NCI-H2227 treated with DMSO at 0.1 percent for 48 hours (cell line): ENCODE results near the gene CSNK1E.
"Not testable (repeated sequence)": the region's sequence is repeated elsewhere in the genome, so short reads cannot be mapped to it uniquely, and the experiment has no call there.

Experiments
- DNase-seq: peaks from one replicate; lab custom pipeline; 2025; lab: John Stamatoyannopoulos, UW

The CSNK1E gene

DNA sequence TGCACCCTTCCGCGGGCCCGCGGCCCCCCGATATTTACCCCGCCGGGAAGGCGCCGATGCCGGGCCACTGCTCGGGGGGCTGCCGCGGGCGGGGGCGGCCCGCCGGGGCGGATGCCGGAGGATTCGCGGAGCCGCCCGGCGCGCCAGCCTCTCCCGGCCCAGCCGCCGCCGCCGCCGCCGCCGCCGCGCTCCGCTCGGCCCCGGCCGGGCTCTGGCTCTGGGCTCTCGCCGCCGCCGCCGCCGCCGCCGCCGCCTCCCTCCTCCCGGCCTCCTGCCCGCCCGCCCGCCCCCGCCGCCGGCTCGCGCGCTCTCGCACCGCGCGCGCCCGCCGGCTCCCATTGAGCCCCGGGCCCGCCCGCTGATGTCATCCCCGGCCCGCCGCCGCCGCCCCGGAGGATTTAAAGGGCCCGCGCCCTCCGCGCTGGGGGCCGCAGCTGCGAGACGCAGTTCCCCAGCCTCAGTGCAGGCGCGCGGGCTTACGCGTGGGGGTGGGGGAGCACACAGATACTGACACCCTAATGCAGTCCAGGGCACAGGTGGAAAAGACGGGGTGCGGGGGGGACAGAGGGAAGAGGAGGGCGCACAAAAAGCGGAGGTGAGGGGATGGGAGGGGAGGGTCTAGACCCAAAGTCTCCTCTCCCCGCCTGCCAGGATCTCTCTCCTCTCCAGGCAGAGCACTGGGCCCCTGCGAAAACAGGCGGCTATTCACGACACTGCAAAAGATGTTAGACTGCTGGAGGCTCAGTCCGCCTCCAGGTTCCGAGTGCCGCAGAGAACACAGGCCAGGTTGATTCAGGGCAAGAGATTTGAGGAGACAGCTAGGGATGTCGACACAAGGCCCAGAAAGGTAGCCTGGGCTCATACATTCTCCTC lies at the start of gene CSNK1E:
CSNK1E (minus strand) TSS at position 312 of the 873 bp plus-strand sequence. CDS start 3,276 bp downstream, outside the sequence.
- peak; percentile 34 for DNase-seq

DNA sequence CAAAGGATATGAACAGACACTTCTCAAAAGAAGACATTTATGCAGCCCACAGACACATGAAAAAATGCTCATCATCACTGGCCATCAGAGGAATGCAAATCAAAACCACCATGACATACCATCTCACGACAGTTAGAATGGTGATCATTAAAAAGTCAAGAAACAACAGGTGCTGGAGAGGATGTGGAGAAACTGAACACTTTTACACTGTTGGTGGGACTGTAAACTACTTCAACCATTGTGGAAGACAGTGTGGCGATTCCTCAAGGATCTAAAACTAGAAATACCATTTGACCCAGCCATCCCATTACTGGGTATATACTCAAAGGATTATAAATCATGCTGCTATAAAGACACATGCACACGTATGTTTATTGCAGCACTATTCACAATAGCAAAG lies 48.6 kb upstream of the CSNK1E start:
- DNase-seq = not testable (repeated sequence)

DNA sequence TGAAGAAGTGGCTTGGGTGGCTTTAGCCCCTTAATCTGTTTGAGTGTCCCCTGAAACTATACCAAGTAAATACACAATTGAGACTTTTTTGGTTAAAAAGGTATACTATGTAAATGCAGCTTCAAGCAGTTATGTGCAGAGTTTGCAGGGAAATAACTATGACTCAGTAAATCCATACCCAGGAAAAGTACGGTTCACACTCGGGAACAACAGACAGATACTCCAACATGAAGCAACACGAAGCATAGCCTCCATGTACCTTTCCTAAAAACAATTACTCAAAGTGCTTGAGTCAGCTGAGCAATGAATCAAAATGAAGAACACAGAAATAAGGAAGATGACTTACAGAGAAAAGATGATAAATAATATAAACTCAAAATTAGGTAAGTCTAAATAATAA lies 47.9 kb upstream of the CSNK1E start:
- not testable (repeated sequence) for DNase-seq

- DNase-seq = not testable (repeated sequence)
These were observed 43.3 kb upstream of the CSNK1E start for GRCh38 chr22:38360560-38360959.

GRCh38 chr22:38359817-38360216 lies 42.6 kb upstream of the CSNK1E start:
- DNase-seq = not testable (repeated sequence)

DNA sequence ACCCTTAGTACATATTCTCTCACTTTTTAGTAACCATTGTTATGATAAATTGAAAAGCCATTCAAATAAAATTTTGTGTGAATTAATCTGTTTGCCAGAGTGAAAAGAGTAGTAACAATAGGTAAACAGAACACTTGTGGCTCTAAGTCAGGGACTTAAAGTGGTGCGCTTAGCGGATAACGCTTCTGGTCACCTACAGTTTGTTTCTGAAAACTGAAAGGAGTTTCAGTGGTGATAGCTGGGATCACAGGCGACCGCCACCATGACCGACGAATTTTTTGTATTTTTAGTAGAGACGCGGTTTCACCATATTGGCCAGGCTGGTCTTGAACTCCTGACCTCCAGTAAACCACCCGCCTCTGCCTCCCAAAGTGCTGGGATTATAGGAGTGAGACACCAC lies 40.7 kb upstream of the CSNK1E start:
- not testable (repeated sequence) for DNase-seq

DNA sequence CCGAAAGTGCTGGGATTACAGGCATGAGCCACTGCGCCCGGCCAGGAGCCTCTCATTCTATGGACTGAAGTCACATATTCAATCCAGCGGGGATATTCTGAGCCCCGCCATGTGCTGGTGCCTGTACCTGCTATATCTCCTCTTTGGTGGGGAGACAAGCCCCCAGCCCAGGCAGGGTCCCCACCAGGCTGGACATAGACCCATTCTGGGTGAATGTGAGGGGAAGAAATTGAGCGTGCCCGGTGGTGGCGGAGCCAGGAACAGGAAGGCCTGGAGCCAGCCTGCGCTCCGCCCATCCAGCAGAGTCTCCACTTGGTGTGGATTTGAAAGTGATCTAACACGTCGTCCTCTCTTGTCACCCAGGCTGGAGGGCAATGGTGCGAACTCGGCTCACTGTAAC lies 38.0 kb upstream of the CSNK1E start:
- DNase-seq = no peak

DNA sequence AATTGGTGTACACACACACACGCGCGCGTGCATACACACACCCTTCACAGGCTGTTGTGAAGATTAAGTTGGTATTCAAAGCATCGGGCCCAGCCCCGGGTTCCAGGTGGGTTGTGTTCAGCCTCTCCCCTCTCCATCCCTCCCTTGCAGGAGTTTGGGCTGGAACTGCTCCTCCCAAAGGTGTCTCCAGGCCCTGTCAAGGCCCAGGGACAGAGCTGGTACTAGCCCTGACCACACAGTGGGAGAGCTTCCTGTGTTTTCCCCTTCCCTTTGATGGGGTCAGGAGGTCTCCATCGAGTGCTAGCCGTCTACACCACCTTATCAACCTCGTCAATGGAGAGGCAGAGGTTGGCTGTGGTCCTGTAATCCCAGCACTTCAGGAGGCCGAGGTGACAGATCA lies 36.5 kb upstream of the CSNK1E start:
- DNase-seq = no peak

DNA sequence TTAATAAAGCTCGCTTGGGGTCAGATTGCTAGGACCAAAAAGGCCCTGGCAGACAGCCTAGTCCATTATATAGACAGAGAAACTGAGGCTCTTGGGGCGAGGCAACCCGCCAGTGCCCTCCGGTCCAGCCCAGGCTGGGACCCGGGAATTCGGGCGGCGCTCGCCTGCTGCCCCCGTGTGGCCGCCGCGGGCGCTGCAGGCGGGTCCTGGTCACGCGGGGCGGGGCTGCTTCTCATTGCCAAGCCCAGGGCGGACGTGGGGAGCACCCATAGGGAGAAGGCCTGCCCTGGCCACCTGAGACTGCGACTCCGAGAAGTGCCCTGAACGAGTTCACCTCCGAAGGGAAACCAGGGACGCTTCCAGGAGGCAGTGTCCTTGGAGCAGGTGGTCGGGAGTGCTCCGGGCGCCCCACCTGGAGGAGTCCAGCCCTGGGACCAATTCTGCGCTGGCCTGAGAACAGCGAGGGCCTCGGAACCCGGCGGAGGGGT lies 36.0 kb upstream of the CSNK1E start:
- DNase-seq = no peak

- DNase-seq = no peak
These were observed 35.2 kb upstream of the CSNK1E start for GRCh38 chr22:38352436-38352835.

GRCh38 chr22:38350444-38351359 lies 33.5 kb upstream of the CSNK1E start:
- DNase-seq = no peak

GRCh38 chr22:38348751-38349496 lies 31.7 kb upstream of the CSNK1E start:
- no peak for DNase-seq

GRCh38 chr22:38347944-38348750 lies 30.9 kb upstream of the CSNK1E start:
- DNase-seq = no peak

GRCh38 chr22:38347181-38347943 lies 30.1 kb upstream of the CSNK1E start:
- DNase-seq = no peak

GRCh38 chr22:38346506-38346905 lies 29.3 kb upstream of the CSNK1E start:
- no peak for DNase-seq

DNA sequence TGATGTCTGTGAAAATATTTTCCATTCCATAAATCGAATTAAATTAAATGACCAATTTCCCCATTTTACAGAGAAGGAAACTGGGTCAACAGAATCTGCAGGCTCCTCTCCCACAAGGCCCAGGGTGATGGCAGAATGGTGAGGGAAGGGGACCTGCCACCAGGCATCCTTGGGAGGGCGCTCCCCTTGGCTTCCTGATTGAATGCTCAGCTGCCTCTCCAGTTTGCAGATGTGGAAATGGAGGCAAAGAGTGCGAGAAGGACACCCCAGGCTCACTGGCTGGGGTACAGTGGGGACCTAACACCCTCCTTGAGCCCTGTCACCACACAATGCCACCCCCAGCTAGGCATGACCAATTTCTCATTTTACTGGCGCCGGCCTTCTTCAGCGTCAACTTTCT lies 28.5 kb upstream of the CSNK1E start:
- DNase-seq = no peak

DNA sequence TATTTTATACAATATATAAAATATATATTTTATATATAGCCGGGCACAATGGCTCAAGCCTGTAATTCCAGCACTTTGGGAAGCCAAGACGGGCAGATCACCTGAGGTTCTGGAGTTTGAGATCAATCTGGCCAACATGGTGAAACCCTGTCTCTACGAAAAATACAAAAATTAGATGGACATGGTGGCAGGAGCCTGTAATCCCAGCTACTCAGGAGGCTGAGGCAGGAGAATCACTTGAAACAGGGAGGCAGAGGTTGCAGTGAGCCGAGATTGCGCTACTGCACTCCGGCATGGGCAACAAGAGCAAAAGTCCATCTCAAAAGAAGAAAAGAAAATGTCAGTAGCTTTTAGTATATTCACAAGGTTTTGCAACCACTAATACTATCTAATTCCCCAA lies 22.7 kb upstream of the CSNK1E start:
- DNase-seq = not testable (repeated sequence)

DNA sequence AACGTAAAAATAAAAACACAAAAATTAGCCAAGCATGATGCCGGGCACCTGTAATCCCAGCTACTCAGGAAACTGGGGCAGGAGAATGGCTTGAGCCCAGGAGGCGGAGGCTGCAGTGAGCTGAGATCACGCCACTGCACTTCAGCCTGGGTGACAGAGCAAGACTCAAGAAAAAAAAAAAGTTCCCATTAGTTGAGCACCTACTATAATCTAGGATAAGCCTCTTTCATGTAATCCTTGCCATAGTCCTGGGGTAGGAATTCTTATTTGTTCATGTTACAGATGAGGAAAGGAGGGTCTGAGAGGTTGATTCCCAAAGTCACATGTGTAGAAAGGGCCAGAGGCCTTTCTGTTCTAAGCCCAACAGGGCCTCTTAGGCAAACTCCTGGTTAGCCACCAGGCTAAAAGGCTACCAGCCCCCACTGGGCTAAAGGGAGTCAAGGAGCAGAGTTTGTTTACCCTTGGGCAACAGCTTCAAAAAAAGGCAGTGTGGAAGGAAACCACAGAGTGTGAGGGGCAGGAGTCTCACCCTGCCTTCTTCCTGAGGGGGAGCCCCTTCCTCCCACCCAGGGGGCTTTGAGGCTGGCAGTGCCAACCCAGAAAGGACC lies 21.6 kb upstream of the CSNK1E start:
- DNase-seq = no peak

GRCh38 chr22:38336699-38337098 lies 19.5 kb upstream of the CSNK1E start:
- no peak for DNase-seq

GRCh38 chr22:38335077-38335476 lies 17.8 kb upstream of the CSNK1E start:
- DNase-seq = no peak
